SK-N-MC (cell line): ENCODE measurements around the gene PET100.

Experiments used
- DNase-seq: peaks from one replicate; pipeline ENCODE4 v3.0.0-alpha.2; 2011; ENCODE audit warnings: low read depth, low spot score
- H3K27ac ChIP-seq: fragments of 200-600 bp; sonication (generic); 2 replicates; pipeline ENCODE4 v1.5.1; 2016; ENCODE audit warnings: mixed run types
- H3K36me3 ChIP-seq: fragments of 200-600 bp; sonication (generic); 2 replicates; pipeline ENCODE4 v1.6.1; 2017; ENCODE audit warnings: antibody characterized with exemption, low read length, mixed read lengths; ENCODE audit not compliant: insufficient read depth
- H3K4me3 ChIP-seq: fragments of 200-600 bp; sonication (generic); 2 replicates; pipeline ENCODE4 v1.5.1; 2016
- H3K9ac ChIP-seq: fragments of 200-600 bp; sonication (generic); 2 replicates; pipeline ENCODE4 v1.8.0; 2017; ENCODE audit warnings: mixed run types, mixed read lengths; ENCODE audit not compliant: insufficient read length
- H3K9me3 ChIP-seq: fragments of 200-600 bp; sonication (generic); 2 replicates; pipeline ENCODE4 v1.6.1; 2017; ENCODE audit warnings: low read depth, mild to moderate bottlenecking, antibody characterized with exemption, low read length, moderate library complexity, mixed read lengths
- EZH2 ChIP-seq: fragments of 200-600 bp; sonication (generic); IDR thresholded peaks from one replicate; pipeline ENCODE4 v1.6.1; 2017; ENCODE audit warnings: antibody characterized with exemption
- FOXP2 ChIP-seq: optimal IDR thresholded peaks from 2 replicates; pipeline ENCODE3; 2011; ENCODE audit warnings: mild to moderate bottlenecking, moderate library complexity; ENCODE audit not compliant: insufficient read depth; ENCODE audit errors: extremely low read length, control extremely low read depth
- POLR2AphosphoS5 ChIP-seq: IDR thresholded peaks from 2 replicates; pipeline ENCODE4 v1.6.1; 2012; ENCODE audit warnings: mild to moderate bottlenecking, low read depth, low read length, borderline replicate concordance

PET100 gene

DNA sequence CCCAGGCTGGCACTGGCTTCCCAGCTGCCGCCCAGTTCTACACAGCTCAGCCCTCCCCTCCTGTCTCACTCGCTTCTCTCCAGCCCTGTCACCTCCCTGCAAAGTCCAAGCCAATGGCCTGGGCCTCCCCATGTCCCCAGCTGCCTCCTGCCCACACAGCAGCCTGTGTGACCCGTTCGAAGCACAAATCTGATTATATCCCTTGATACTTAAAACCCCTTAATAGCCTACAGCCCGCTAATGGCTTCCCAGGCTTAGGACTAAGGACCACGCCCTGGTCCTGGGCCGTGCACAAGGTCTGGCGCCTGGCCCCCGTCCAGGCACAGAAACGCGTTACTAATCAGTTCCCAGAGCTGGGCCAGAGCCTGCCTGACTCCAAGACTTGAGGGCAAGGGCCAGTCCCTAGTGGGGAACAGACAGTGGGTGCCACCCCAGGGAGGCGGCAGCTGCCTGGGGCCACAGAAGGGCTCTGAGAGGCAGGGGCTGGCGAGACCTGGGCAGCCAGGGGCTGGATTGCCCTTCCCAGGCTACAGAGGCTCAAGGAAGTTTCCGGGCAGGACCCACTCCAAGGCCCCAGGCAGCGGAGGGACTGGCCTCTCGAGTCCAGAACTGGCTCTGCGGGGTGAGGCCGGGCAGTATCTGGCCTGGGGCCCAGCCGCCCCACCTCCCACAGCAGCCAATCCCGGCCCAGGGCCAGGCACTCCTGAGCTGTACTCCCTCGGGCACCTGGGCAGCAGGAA is 10.7 kb upstream of the PET100 start:
- DNase-seq: no peak

DNA sequence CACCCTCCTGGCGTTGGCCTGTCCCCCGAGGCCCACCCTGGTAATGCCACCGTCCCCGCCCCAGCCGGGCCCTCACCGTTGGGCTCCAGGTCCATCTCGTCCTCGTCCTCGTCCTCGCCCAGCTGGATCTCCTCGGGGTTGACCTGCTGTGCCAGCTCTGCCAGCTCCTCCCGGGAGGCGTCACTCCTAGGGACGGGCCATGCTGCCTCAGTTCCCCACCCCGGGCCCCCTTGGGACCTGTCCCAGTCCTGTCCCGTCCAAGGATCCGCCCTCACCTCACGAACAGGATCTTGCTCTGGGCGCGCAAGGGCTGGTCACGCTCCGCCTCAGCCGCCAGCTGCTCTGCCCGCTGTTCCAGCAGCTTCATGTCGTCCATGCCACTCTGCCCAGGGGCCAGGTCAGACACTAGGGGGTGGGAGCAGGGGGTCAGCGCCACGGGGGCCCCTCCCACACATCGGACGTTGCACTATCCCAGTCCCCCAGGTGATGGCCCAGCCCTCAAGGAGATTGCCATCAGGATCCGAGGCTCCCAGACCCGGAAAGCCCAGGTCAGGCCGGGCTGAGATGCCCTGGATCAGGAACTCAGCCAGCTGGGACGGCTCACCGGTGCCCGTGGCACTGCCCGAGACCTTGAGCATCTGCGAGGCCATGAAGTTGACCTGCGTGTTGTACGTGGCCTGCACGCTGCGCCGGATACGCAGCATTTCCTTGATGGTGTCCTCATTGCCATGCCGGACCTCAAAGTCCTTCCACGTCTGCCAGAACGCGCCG is 9.7 kb upstream of the PET100 start:
- Histone ChIP-seq H3K27ac (no peak overlapping the region), H3K9me3 (no peaks in the 10 kb centered on the region), H3K36me3 (peaks cover 16% of the 10 kb centered on the region; the same call in 1 of the 2 replicates), H3K4me3 (no peak overlapping the region), H3K9ac (no peak overlapping the region)
- DNase-seq: no peak
- TF ChIP-seq POLR2AphosphoS5 (no peak), EZH2 (no peak), FOXP2 (no peak)

More for the DNA sequence above, 10.7 kb upstream of the PET100 start:
- Histone ChIP-seq H3K9ac (no peak overlapping the region), H3K9me3 (no peaks in the 10 kb centered on the region), H3K36me3 (peaks cover 16% of the 10 kb centered on the region; the same call in 1 of the 2 replicates), H3K27ac (no peak overlapping the region), H3K4me3 (no peak overlapping the region)
- TF ChIP-seq EZH2 (no peak), FOXP2 (no peak), POLR2AphosphoS5 (no peak)

DNA sequence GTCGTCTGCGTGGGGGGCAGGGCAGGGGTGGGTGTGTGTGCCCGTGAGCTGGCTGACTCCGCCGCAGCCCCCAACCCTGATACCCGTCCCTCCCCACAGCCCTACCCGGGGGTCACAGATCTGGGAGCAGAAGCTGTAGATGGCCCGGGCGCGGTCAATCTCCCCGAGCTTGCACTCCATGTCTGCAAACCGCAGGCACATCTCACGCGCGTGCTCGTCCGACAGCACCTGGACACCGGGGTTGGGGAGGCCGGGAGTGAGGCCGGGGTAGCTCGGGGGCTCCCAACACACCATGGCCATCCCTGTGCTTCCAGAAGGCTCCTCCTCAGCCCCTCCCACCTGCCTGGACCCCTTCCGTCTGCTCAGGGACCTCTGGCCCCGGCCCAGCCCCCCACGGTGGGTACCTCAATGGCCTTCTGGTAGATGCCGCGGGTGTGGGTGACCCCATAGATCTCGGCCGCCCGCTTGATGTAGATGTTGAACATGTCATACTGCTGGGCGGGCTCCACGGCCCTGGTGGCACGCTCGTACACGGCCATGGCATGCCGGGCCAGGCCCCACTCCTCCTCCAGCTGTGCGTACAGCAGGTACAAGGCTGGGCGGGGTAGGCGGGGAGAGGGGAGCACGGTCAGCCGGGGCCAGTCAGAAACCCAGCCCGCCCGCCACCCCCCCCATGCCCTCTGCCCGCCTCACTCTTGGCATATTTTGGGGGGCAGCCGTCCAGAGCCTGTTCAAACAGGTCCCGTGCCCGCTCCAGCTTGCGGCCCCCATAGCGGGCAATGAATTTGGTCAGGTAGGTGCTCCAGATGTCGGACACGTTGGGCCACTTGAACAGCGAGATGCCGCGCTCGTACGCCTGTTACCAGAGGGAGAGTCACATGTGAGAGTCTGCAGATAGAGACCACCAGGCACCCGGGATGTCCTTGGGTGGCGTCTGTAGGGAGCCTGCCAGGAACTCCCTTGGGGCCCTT is 8.9 kb upstream of the PET100 start:
- TF ChIP-seq FOXP2 (no peak), POLR2AphosphoS5 (no peak), EZH2 (no peak)
- peaks cover 16% of the 10 kb centered on the region; the same call in 1 of the 2 replicates for H3K36me3 ChIP-seq

DNA sequence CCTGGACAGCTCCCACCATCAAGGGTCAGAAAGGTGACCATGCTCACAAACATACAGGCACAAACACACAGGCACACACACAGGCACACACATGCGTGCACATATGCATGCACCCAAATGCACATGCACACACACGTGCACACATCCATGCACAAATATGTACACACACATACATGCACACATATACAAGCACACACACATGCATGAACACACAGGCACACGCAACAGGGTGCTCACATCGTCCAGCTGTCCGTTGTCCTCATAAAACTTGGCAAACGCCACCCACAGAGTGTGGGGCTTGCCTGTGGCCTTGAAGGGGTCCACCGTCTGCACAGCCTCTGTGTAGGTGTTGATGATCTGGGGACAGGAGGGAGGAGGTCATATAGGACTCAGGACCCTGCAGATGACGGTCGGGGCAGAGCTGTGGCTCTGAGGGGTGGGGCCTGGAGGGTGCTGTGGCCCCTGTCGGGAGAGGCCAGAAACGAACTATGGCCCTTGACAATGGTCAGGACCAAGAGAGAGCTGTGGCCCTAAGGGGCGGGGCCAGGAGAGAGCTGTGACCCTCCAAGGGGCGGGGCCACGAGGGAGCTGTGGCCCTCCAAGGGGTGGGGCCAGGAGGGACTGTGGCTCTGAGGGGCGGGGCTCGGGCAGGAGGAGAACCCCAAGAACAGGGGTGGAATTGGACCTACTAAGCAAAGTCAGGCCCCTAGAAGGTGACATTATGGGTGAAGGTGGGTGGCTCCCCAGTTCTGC is 6.5 kb upstream of the PET100 start:
- Histone ChIP-seq H3K27ac (no peak overlapping the region), H3K36me3 (peaks cover 16% of the 10 kb centered on the region; the same call in 1 of the 2 replicates), H3K9me3 (no peaks in the 10 kb centered on the region)

More for the DNA sequence above, 8.9 kb upstream of the PET100 start:
- Histone ChIP-seq H3K9ac (no peak overlapping the region), H3K27ac (no peak overlapping the region), H3K4me3 (no peak overlapping the region), H3K9me3 (no peaks in the 10 kb centered on the region)
- DNase-seq: no peak

DNA sequence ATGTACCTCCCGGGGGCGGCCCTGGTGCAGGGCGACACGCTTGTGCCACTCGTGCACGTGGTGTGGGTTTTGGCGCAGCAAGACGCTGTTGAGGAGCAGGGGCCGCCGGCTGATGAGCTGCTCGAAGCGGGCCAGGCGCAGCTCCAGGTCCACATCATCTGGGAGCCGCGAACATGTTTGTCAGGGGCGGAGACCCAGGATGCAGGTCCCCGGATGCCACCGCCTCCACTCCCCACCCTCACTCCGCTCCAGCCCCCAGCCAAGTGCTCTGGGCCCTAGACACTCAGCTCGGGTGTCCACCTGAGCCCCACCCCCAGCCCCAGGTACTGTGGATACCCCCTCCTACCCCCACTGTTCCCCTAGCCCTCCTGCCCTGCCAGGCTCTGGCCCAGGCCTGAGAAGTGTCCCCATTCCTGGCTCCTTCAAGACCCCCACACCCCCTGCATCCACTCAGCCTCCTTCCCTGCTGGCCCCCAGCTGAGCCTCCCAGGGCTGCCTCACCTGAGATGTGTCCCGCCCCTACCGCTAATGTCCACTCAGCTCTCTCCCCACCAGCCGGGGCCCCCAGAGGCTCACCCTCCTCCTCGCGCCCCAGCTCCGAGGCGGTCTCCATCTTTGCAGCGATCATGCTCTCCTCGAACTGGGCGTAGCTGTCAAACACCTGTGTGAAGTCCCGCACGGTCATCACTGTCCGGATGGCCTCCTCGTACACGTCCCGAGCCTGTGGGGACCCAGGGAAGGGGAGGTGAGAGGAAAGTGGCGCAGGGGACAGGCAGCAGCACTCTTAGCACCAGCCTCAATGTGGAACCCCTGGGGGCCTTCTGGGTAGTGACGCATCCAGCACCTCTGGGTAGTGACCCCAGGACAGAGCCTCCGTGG is 5.6 kb upstream of the PET100 start:
- Histone ChIP-seq H3K27ac (no peak overlapping the region), H3K9me3 (no peaks in the 10 kb centered on the region), H3K4me3 (no peak overlapping the region), H3K36me3 (peaks cover 15% of the 10 kb centered on the region; the same call in 1 of the 2 replicates), H3K9ac (no peak overlapping the region)
- DNase-seq: no peak
- TF ChIP-seq EZH2 (no peak), FOXP2 (no peak), POLR2AphosphoS5 (no peak; the same call in 1 of the 2 replicates)

More for the DNA sequence above, 6.5 kb upstream of the PET100 start:
- no peak overlapping the region for H3K9ac ChIP-seq
- no peak overlapping the region for H3K4me3 ChIP-seq
- no peak for DNase-seq
- no peak for TF ChIP-seq FOXP2
- no peak for TF ChIP-seq POLR2AphosphoS5
- no peak for TF ChIP-seq EZH2

DNA sequence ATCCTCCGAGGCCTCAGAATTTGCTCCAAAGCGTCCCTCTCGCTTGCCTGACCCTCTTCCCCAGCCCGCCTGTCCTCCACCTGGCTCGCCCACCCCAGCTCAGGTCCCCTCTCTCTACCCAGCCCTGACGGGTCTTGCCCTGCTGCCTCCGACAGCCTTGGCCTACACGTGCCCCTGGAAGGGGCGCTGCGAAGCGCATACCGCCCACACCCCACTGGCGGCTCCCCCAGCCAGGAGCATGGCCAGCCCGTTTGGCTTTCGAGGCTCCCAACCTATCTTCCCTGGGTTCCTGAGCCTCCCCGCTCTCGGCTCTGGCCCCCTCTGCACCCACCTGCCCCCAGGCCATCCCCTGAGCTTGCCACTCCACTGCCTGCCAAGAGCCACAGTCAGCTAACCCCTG is 4.8 kb upstream of the PET100 start:
- DNase-seq: no peak
- Histone ChIP-seq H3K36me3 (peaks cover 12% of the 10 kb centered on the region; the same call in 1 of the 2 replicates), H3K4me3 (no peak overlapping the region)

DNA sequence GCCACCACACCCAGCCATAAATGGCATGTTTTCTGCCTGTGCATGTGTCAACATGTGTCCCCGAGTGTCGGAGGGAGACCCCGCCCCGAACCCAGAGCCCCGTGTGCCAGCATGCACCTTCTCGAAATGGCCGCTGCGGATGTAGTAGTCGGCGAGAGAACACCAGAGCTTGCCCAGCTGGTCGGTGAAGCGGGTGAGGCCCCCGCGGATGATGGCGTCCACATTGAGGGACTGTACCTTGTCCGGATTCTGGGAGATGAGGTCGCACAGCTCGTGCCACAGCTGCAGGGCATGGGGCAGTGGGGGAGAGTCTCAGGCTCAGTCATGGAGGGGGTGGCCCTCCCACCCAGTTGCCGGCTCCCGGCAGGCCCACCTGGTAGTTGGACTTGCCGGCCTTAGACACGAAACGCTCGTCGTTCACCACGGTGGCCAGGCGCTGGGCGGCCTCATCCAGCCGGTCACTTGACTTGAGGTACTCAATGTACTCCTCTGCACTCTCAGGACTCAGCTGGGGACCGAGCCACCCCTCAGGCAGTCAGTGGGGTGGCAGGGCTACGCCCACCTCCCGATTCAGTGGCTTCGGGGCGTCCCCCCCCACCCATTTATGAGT is 3.7 kb upstream of the PET100 start:
- Histone ChIP-seq H3K4me3 (no peak overlapping the region), H3K9me3 (no peaks in the 10 kb centered on the region), H3K36me3 (peaks cover 5% of the 10 kb centered on the region; the same call in 1 of the 2 replicates), H3K9ac (no peak overlapping the region), H3K27ac (no peak overlapping the region)
- no peak for DNase-seq
- TF ChIP-seq POLR2AphosphoS5 (no peak), EZH2 (no peak), FOXP2 (no peak)

More for the DNA sequence above, 4.8 kb upstream of the PET100 start:
- no peak for TF ChIP-seq EZH2
- no peak for TF ChIP-seq POLR2AphosphoS5
- Histone ChIP-seq H3K9ac (no peak overlapping the region), H3K27ac (no peak overlapping the region), H3K9me3 (no peaks in the 10 kb centered on the region)
